ENCODE data around the gene SLC13A1. TPM values are rescaled to one million over a fixed set of nuclear protein-coding genes. Genes with fewer than 3 reads are reported as not detected.

The SLC13A1 gene
- total and polyA plus RNA-seq, 10 of the 15 experiments (the other 5 are each of a cell fraction or from before 2014, with no cell fraction given) = 0.10 TPM; not detected in 9

DNA sequence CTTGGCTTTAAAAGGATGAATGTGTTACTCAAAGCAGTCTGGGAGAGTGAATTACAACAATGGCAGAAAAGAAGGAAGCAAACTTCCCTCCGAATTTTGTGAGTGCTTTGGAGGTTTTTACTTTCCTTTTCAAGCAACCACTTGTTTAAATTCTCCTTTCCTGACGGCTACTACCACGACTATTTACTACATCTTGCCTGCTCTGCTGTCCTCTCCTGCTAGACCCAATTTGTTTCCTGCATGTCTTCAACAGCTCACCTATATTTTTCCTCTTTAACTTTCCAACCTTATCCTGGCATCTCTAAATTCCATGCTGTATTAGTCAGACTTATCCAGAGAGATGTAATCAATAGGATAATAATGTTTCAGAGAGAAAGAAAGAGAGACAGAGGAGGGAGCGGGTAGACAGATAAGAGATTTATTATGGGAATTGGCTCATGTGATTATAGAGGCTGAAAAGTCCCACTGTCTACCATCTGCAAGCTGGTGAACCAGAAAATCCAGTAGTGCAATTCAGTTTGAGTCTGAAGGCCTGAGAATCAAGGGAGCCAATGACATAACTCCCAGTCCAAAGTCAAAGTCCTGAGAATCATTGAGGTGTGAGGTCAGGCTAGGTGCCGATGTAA lies 42.8 kb upstream of the SLC13A1 start (continued):
- TF ChIP-seq NKRF (conservative IDR thresholded peaks at IDR 0.05) (no peak), CHD2 (IDR thresholded peaks at IDR 0.05; ENCODE audit: borderline replicate concordance, low read depth, low read length) (no peak), JUND (IDR thresholded peaks at IDR 0.05; ENCODE audit: low read depth, low read length) (no peak)

GRCh38 chr7:123241809-123242208 lies 42.0 kb upstream of the SLC13A1 start:
- ChIA-PET RAD21 (ENCODE audit: unreplicated experiment) (interaction anchor here (0.7 kb wide), 1 partner anchor 11 kb away, joined by 3 read pairs; no protein-coding TSS in a partner anchor), SMC1A (ENCODE audit: uncharacterized antibody, unreplicated experiment) (no interaction called here), POLR2A (no interaction called here), CTCF (no interaction called here)
- DNase-seq (ENCODE audit: low read depth, low spot score) = no peak
- BruUV-seq (replicated peaks) = no TSS peak
- Histone ChIP-seq H3K79me2 (ENCODE audit: control insufficient read depth, insufficient read depth, low read length) (no peaks in the 10 kb centered on the region), H4K20me1 (ENCODE audit: control insufficient read depth, insufficient read depth) (no peaks in the 10 kb centered on the region), H2AFZ (ENCODE audit: control insufficient read depth, low read depth, low read length) (no peak overlapping the region), H3K36me3 (ENCODE audit: control insufficient read depth in 2 of 2, insufficient read depth in 2 of 2, low read length in 1 of 2) (no peaks in the 10 kb centered on the region), H3K4me3 (no peak overlapping the region), H3K4me2 (ENCODE audit: control insufficient read depth, insufficient read depth) (no peak overlapping the region), H3K27me3 (replicated peaks in 1 of 2; ENCODE audit: control insufficient read depth in 2 of 2, insufficient read depth in 2 of 2, low read length in 1 of 2) (no peaks in the 10 kb centered on the region), H3K9ac (ENCODE audit: control insufficient read depth, insufficient read depth, low read length) (no peak overlapping the region), H3K9me3 (replicated peaks; ENCODE audit: control insufficient read depth, insufficient read depth, low read length) (no peaks in the 10 kb centered on the region), H3K27ac (ENCODE audit: control insufficient read depth, insufficient read depth) (no peak overlapping the region), H3K4me1 (ENCODE audit: control insufficient read depth, insufficient read depth, low read length) (no peaks in the 10 kb centered on the region)
- intact Hi-C loops (cut with micrococcal nuclease; ENCODE audit: unreplicated experiment) = no loop called here
- ATAC-seq = no peak
- no peak for FAIRE-seq
- 42% methylated on average over 3 of the region's 3 CpGs for WGBS (ENCODE audit: insufficient coverage, insufficient replicate concordance, low lambda C conversion rate, missing lambda C conversion rate)
- no peak for TF ChIP-seq HSF1 (IDR thresholded peaks at IDR 0.05; ENCODE audit: low read depth, low read length)
- no peak for TF ChIP-seq NR2C1 (IDR thresholded peaks at IDR 0.05)
- no peak for TF ChIP-seq CBFB (IDR thresholded peaks at IDR 0.05; ENCODE audit: low read depth)
- no peak for TF ChIP-seq SMC3 (IDR thresholded peaks at IDR 0.05; ENCODE audit: borderline replicate concordance, low read length)
- no peak for TF ChIP-seq WRNIP1 (IDR thresholded peaks at IDR 0.05; ENCODE audit: borderline replicate concordance, low read depth, low read length)
- TF ChIP-seq CBX3 (IDR thresholded peaks at IDR 0.05; ENCODE audit: borderline replicate concordance, low read depth) = no peak
- TF ChIP-seq KDM1A (IDR thresholded peaks at IDR 0.05; ENCODE audit: borderline replicate concordance) = no peak
- TF ChIP-seq PML (IDR thresholded peaks at IDR 0.05; ENCODE audit: low read length) = no peak
- in situ Hi-C loops (cut with MboI) = no loop called here

Measured in GM12878 (cell line).